ENCODE data around the gene TMCO4.

DNA sequence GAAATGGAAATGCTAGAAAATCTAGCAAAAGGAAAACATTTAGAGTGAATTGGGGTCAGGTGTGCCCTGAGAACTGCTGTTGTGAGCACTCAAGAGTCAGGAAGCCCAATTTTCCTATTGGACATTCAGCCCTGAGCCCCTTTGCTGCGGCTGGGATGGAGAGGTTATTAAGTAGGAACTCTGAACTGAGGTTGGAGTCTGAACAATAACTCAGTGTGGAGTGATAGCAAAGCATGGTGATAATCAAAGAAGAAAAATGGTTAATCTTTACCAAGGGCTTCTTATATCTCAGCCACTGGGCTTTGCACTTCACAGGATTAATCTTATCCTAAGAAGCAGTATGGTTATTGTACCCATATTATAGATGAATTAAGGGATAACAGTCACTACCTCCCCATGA is 52.0 kb downstream of the TMCO4 start:
- TF ChIP-seq, protein P1, sequence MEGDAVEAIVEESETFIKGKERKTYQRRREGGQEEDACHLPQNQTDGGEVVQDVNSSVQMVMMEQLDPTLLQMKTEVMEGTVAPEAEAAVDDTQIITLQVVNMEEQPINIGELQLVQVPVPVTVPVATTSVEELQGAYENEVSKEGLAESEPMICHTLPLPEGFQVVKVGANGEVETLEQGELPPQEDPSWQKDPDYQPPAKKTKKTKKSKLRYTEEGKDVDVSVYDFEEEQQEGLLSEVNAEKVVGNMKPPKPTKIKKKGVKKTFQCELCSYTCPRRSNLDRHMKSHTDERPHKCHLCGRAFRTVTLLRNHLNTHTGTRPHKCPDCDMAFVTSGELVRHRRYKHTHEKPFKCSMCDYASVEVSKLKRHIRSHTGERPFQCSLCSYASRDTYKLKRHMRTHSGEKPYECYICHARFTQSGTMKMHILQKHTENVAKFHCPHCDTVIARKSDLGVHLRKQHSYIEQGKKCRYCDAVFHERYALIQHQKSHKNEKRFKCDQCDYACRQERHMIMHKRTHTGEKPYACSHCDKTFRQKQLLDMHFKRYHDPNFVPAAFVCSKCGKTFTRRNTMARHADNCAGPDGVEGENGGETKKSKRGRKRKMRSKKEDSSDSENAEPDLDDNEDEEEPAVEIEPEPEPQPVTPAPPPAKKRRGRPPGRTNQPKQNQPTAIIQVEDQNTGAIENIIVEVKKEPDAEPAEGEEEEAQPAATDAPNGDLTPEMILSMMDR (IDR thresholded peaks at IDR 0.05): no peak
- no peak for TF ChIP-seq POLR2A (IDR thresholded peaks at IDR 0.05)
